Heart right ventricle (tissue), 16 donors: ENCODE results near the gene AARSD1. TPM values are rescaled to one million over a fixed set of nuclear protein-coding genes. Genes with fewer than 3 reads are reported as not detected.
"Not testable (repeated sequence)": the region's sequence is repeated elsewhere in the genome, so short reads cannot be mapped to it uniquely, and the experiment has no call there.

Source experiments
- ATAC-seq, 8 donors: fragments of 200-7000 bp; cut with Tn5 transposase; one replicate each; pipeline ENCODE4 v1.9.1; 2020; ENCODE audit warnings: mild to moderate bottlenecking in 8 of 8, moderate library complexity in 8 of 8, moderate number of reproducible peaks in 1 of 8
- DNase-seq, 2 donors: peaks; one replicate each; pipeline ENCODE4 v3.0.0-alpha.2; 2020
- H3K27ac ChIP-seq, 10 donors: fragments of 200-600 bp; sonication (generic) in 2 of 10; one replicate each; pipeline versions ENCODE4 v1.5.0 to v1.8.0; 2020 to 2022; ENCODE audit warnings: mild to moderate bottlenecking in 3 of 10
- H3K27me3 ChIP-seq, 7 donors: fragments of 200-600 bp; one replicate each; pipeline ENCODE4 v1.8.0; 2021 to 2022; ENCODE audit warnings: mild to moderate bottlenecking in 2 of 7
- H3K36me3 ChIP-seq, 9 donors: fragments of 200-600 bp; sonication (generic) in 1 of 9; one replicate each; pipeline versions ENCODE4 v1.5.0 to v1.8.0; 2020 to 2022; ENCODE audit warnings: mild to moderate bottlenecking in 2 of 9
- H3K4me1 ChIP-seq, 9 donors: fragments of 200-600 bp; sonication (generic) in 1 of 9; one replicate each; pipeline versions ENCODE4 v1.5.0 to v1.8.0; 2020 to 2022; ENCODE audit warnings: mild to moderate bottlenecking in 4 of 9
- H3K4me3 ChIP-seq, 10 donors: fragments of 200-600 bp; sonication (generic) in 2 of 10; one replicate each; pipeline versions ENCODE4 v1.5.0 to v1.8.0; 2020 to 2022; ENCODE audit warnings: mild to moderate bottlenecking in 7 of 10, moderate library complexity in 2 of 10
- H3K9me3 ChIP-seq, 11 donors: fragments of 200-600 bp in 10 of 11; sonication (generic) in 2 of 11; one replicate each; pipeline versions ENCODE4 v1.5.0 to v1.8.0; 2013 to 2022; ENCODE audit warnings: mild to moderate bottlenecking in 2 of 11, control low read depth in 1 of 11, moderate library complexity in 1 of 11
- WGBS, 2 donors: extraction: QIAGEN DNeasy Blood & Tissue Kit; methylation state at CpG; one replicate each; pipeline ENCODE4 v1.1.7; 2013; ENCODE audit warnings: inconsistent platforms in 1 of 2; 5-methylcytosine and 5-hydroxymethylcytosine counted together
- intact Hi-C, 10 donors: fragments of 100-400 bp; cut with DNase I; formaldehyde crosslinking; loops; one replicate each; pipeline versions ENCODE4 v1.11.1 to v1.14.2; 2022
- polyA plus RNA-seq, 2 donors: library from polyadenylated mRNA; stranded (reverse); fragments of 200-250 nt; gene quantifications; one replicate each; pipeline ENCODE4 v1.2.3, GENCODE V29; 2013
- total RNA-seq, 10 donors: library from RNA; stranded (reverse); fragmentation: NEBNext Ultra II Directional in 3 of 10; extraction: Animal tissue kit (Norgen Biotek cat#: 25700) in 3 of 10; gene quantifications; one replicate each; pipeline versions ENCODE4 v1.2.1 to v1.2.4, GENCODE V29; 2021 to 2023
- TF ChIP-seq, protein P1 (sequence below), 9 donors: fragments of 200-600 bp; sonication (generic) in 2 of 9; IDR thresholded peaks; one replicate each; pipeline versions ENCODE4 v1.5.0 to v1.8.0; 2021 to 2022; ENCODE audit warnings: antibody characterized with exemption in 9 of 9, mild to moderate bottlenecking in 5 of 9, moderate library complexity in 1 of 9
- donor health status: Arrhythmogenic right ventricular cardiomyopathy.
- donor health status: ischemic (EF 13 %, LVEDD 7.1; RV severe dilation, severe dysfunction).
- donor health status: healthy with polysubstance abuse.
- donor health status: DM: no; HTN: yes; CAD: no.
- donor health status: DM: no; HTN: no; CAD: no.
- donor health status: ischemic (EF 25% LVEDD 6.9; RV normal size, moderate dysfunction).
- donor health status: ischemic (EF 25% LVEDD 5.7; RV mildly dilated, moderate dysfunction).
- donor health status: healthy.
- donor health status: DM: yes; HTN: yes; CAD: no.
- donor health status: Ischemic cardiomyopathy.
- donor health status: ischemic (EF 35%, LVEDD 5.7; RV mildly dilated, moderate dysfunction).
- donor health status: nonischemic (EF 11% LVEDD 7.7; RV severe dilation, severe dysfunction).
- donor health status: DM: yes; HTN: yes; CAD: no.
- donor health status: PGD.
- donor health status: ischemic (EF 29% LVEDD 5.4; RV normal size, mild dysfunction).
- donor health status: nonischemic (EF 23%, LVEDD 6.1; RV moderate dilation, normal function).

AARSD1 gene
- total and polyA plus RNA-seq, 12 donors: 20.0 to 125 (median 29.4) TPM

DNA sequence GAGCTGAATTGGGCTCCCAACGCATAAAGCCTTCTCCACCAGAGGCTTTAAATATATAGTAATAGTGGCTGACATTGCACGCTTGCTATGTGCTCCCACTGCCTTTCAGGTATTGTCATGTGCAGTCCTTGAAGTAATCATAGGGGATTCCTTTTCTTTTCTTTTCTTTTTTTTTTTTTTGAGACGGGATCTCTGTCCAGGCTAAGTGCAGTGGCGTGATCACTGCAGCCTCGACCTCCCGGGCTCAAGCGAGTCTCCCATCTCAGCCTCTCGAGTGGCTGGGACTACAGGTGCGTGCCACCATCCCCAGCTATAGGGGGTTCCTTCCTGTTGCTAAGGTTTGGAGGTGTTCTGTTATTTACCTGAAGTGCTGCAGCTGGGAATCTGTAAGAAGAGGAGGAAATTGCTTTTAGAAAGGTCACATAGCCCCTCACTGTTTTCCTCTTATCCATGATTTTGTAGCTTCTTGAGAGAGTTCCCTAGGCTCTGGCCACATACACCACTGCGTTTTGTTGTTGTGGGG is 34.8 kb upstream of the AARSD1 start:
- TF ChIP-seq, protein P1, sequence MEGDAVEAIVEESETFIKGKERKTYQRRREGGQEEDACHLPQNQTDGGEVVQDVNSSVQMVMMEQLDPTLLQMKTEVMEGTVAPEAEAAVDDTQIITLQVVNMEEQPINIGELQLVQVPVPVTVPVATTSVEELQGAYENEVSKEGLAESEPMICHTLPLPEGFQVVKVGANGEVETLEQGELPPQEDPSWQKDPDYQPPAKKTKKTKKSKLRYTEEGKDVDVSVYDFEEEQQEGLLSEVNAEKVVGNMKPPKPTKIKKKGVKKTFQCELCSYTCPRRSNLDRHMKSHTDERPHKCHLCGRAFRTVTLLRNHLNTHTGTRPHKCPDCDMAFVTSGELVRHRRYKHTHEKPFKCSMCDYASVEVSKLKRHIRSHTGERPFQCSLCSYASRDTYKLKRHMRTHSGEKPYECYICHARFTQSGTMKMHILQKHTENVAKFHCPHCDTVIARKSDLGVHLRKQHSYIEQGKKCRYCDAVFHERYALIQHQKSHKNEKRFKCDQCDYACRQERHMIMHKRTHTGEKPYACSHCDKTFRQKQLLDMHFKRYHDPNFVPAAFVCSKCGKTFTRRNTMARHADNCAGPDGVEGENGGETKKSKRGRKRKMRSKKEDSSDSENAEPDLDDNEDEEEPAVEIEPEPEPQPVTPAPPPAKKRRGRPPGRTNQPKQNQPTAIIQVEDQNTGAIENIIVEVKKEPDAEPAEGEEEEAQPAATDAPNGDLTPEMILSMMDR (IDR thresholded peaks at IDR 0.05): no peak
- H3K27me3 ChIP-seq: no peaks in the 10 kb centered on the region
- H3K9me3 ChIP-seq: no peaks in the 10 kb centered on the region
- ATAC-seq (no peak), DNase-seq (no peak)
- intact Hi-C loops: loop anchor here in 3 of 10 donors (2.0 to 5.0 kb wide), 3 partner anchors 18 to 172 kb away; partner anchors contain the start of genes NBR1 (in 1 of the 3), PSME3 (in 1 of the 3), PTGES3L (in 1 of the 3) and RUNDC1 (in 1 of the 3)
- H3K4me1 ChIP-seq: peaks cover 5 to 45% (median 22%) of the 10 kb centered on the region in 9 donors
- WGBS, 2 donors: 10 to 11% methylated on average over 10 of the region's 10 CpGs
- peak overlapping the region; percentile 69 to 94 (median 84) for H3K4me3 ChIP-seq
- peaks cover 0 to 61% (median 38%) of the 10 kb centered on the region in 9 donors for H3K36me3 ChIP-seq
- H3K27ac ChIP-seq: peak overlapping the region in 9 of 10 donors; percentile 80 to 96 (median 89)

DNA sequence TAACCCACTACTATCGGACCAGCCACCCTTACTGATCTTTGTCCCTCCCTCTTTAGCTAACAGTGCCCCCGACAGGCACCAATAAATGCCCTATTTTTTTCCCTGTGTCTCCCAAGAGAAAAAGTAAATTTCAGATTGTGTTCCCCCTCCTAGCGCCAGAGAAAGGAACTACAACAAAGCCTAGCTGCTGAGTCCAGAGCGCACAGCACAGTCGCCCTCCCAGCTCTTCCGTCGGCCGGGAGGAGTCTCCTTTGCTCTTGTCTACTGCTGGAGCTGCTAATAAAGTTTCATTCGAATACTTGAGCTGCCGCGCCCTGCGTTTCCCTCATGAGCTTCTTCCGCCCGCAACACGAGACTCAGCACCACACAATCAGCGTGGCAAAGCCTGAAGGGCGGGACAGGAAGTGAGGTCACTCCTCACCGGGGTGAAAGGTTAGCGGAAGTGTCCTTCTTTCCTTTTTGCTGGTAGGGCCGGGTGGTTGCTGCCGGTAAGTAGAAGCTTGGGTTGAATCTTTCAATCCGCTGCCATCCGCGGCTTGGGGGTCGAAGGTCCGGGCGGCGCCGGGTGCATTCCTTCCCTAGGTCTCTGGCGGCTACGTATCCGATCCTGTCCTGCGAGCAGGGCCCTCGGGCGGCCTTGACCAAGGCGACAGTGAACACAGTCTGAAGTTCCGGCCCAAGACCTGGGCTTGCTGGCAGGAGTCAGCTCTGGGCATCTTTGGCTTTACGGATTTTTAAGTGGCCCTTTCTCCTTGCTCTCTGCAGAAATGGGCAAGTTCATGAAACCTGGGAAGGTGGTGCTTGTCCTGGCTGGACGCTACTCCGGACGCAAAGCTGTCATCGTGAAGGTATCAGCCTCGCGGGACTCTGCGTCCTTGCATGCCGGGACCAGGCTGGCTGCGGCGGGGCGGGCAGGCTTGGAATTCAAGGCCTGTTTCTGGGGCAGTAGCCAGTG is 34.0 kb upstream of the AARSD1 start, which contains the start of gene RPL27:
TSS of gene RPL27 (plus strand) at position 436 of the 955 bp plus-strand sequence. CDS start at position 768, 332 bp downstream.
- WGBS, 2 donors: 0% methylated on average over 49 of the region's 49 CpGs
- Histone ChIP-seq H3K4me3 (peak within 1 kb of the TSS; percentile 69 to 94 (median 84)), H3K36me3 (peaks cover 0 to 62% (median 33%) of the 10 kb centered on the region in 9 donors), H3K4me1 (peaks cover 5 to 45% (median 22%) of the 10 kb centered on the region in 9 donors), H3K9me3 (no peaks in the 10 kb centered on the region), H3K27ac (peak within 1 kb of the TSS; percentile 63 to 96 (median 88)), H3K27me3 (no peaks in the 10 kb centered on the region)
- TF ChIP-seq, protein P1 (IDR thresholded peaks at IDR 0.05): peak; percentile 77 to 94 (median 89)
- intact Hi-C loops: loop anchor here in 4 of 10 donors (1.0 to 5.0 kb wide), 4 partner anchors 17 to 173 kb away; partner anchors contain the start of genes PTGES3L (in 2 of the 4), RUNDC1 (in 2 of the 4), NBR1 (in 1 of the 4) and PSME3 (in 1 of the 4)
- peak; percentile 97 to 99 (median 99) for ATAC-seq
- DNase-seq: peak; percentile 95 to 99

DNA sequence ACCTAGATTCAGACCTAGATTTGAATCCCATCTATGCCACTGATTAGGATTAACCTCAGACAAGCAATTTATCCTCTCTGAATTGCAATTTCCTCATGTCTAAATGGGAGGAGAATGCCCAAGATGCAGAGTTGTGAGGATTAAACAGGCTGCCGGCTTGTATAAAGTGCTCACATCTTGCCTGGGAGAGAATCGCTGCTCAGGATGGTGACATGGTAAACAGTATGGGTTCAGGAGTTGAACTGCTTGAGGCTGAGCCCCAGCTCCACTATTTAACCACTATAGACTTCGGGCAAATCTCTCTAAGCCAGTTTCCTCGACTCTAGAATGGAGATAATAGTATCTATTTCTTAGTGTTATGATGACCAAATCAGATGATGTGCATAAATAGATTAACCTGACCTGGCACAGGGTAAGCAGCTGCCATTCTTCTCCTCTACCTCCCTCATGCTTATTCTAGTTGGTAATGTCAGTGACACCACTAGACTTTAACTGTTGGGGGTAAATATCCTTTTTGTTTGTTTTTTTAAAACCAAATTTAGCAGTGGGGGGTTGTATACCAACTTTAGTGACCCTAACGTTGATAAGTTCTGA is 33.2 kb upstream of the AARSD1 start:
- no peak for DNase-seq
- 18 to 20% methylated on average over 5 of the region's 5 CpGs for WGBS, 2 donors
- Histone ChIP-seq H3K4me1 (peaks cover 5 to 43% (median 22%) of the 10 kb centered on the region in 9 donors), H3K27ac (peak overlapping the region in 9 of 10 donors; percentile 49 to 96 (median 89)), H3K27me3 (no peaks in the 10 kb centered on the region), H3K4me3 (peak overlapping the region in 8 of 10 donors; percentile 1 to 93 (median 80)), H3K36me3 (peaks cover 0 to 62% (median 28%) of the 10 kb centered on the region in 9 donors), H3K9me3 (no peaks in the 10 kb centered on the region)
- peak in 1 of 8 donors; percentile 2 for ATAC-seq
- TF ChIP-seq, protein P1 (IDR thresholded peaks at IDR 0.05): no peak
- intact Hi-C loops: loop anchor here in 1 of 10 donors (5.0 kb wide), 1 partner anchor 165 kb away; the partner anchor contains the start of gene PSME3

DNA sequence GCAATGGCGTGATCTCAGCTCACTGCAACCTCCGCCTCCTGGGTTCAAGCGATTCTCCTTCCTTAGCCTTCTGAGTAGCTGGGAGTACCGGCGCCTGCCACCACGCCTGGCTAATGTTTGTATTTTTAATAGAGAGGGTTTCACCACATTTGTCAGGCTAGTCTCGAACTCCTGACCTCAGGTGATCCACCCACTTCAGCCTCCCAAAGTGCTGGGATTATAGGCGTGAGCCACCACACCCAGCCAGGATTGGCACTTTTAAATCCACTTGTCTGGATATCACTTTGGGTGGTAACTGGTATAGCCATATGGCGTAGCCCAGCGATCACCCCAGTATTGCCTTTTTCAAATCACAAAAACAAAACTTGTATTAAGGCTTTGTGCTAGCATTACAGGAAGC is 29.7 kb upstream of the AARSD1 start:
- H3K27me3 ChIP-seq, DNase-seq, H3K27ac ChIP-seq, ATAC-seq, H3K4me3 ChIP-seq, intact Hi-C loops, H3K9me3 ChIP-seq: not testable (repeated sequence)
- 79 to 86% methylated on average over 10 of the region's 10 CpGs for WGBS, 2 donors
- H3K4me1 ChIP-seq: peaks cover under 1 to 12% (median 9%) of the 10 kb centered on the region in 9 donors
- peaks cover 0 to 62% (median 28%) of the 10 kb centered on the region in 9 donors for H3K36me3 ChIP-seq
